ENCODE measurements around the gene IL24. TPM values are rescaled to one million over a fixed set of nuclear protein-coding genes. Genes with fewer than 3 reads are reported as not detected.

Gene IL24
- total RNA-seq, 1 donor from 2014 or later, result not detected

DNA sequence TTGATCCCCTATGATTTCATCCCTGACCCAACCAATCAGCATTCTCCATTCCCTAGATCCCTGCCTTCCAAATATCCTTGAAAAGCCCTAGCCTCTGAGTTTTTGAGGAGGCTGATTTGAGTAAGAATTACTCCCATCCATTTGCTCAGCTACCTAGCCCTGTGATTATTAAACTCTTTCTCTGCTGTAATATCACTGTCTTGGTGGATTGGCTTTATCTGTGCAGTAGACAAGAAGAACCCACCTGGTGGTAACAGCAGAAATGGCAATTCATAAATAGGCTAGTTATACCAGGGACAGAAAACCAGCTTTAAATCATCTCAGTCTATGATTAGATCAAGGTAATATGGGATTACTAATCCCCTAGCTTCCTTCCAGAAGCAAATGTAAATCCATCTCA, 18.8 kb upstream of the IL24 start:
- no peak for DNase-seq (ENCODE audit: low read depth, low spot score)

DNA sequence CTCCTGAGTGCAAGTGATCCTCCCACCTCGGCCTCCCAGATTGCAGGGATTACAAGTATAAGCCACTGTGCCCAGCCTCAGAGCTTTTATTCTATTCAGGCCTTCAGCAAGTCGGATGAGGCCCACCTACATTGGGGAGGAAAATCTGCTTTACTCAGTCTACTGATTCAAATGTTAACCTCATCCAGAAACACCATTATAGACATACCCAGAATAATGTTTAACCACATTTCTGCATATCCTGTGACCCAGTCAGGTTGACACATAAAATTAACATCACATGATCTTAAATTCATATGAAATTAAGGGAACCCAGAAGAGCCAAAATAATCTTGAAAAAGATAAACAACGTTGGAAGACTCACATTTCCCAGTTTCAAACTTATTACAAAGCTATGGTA, 16.9 kb upstream of the IL24 start:
- DNase-seq (ENCODE audit: low read depth, low spot score), result no peak

DNA sequence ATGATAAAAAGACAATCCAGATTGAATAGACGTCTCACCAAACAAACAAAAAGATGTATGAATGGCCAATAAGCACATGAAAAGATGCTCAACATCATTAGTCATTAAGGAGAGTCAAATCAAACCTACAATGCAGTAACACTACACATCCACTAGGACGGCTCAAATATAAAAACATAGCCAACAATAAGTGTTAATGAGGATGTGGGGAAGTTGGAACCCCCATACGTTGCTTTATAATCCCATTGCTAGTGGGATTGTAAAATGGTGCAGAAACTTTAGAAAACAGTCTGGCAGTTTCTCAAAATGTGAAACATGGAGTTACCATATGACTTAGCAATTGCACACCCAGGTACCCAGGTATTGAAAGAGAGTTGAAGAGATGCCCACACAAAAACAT, 14.7 kb upstream of the IL24 start:
- no peak for DNase-seq (ENCODE audit: low read depth, low spot score)

DNA sequence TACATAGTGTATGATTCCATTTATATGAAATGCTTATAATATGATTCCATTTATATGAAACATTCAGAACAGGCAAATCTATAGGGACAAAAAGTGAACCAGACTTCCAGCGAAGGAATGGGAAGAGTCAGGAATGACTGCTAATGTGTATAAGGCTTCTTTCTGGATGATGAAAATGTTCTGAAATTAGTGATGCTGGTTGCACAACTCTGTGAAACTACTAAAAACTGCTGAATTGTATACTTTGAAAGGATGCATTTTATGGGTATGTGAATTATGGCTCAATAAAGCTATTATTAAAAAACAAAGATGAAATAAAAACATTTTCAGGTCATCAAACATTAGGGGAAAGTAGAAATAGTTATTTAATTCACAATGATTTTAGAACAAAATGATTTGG, 14.1 kb upstream of the IL24 start:
- DNase-seq (ENCODE audit: low read depth, low spot score), result no peak

DNA sequence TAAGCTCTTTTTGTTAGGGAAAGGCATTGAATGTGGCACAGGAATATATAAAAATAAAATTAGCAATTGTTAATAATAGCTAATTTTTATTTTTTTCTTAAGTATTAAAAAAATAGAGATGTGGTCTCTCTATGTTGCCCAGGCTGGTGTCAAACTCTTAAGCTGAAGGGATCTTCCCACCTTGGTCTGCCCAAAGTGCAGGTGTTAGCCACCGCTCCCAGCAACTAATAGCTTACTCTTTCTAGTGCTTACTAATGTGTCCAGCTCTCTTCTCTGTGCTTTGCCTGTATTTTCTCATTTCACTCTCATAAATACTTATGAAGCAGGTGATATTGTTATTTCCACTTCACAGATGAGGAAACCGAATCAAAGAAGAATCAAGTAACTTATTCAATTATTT, 13.4 kb upstream of the IL24 start:
- no peak for DNase-seq (ENCODE audit: low read depth, low spot score)

DNA sequence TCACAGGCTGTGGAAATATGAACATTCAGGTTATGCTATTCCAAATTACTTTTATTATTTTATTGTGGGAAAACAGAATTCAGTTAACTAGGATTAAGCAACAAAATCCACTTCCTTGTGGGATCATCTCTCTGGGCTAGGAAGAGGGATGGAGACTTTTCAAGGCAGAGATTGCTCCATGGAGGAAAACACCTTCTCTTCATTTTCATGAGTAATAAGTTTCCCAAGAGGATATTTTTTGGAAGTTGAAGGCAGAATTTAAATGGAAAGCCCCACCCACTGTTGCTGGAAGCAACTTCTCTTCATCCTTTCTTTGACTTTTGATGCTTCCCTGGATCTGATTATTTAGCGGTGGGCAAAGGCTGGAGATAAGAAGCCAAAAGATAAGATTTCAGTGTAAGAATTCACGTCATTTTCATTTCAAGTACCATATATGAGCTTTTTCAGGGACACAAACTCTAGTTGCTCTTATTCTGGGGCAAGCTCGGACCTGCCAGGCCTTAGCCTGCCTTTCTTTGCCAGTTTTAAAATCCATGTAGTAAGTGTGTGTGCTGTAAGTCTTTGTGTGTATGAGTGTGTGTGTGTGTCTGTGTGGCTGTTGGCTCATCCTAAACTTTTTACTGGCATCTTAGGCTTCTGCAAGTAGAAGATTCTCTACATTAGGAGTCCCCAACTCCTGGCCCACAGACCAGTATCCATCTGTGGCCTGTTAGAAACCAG, 11.7 kb upstream of the IL24 start:
- no peak for DNase-seq (ENCODE audit: low read depth, low spot score)

- no peak for DNase-seq (ENCODE audit: low read depth, low spot score)
These were observed 10.4 kb upstream of the IL24 start for GRCh38 chr1:206886831-206887230.

DNA sequence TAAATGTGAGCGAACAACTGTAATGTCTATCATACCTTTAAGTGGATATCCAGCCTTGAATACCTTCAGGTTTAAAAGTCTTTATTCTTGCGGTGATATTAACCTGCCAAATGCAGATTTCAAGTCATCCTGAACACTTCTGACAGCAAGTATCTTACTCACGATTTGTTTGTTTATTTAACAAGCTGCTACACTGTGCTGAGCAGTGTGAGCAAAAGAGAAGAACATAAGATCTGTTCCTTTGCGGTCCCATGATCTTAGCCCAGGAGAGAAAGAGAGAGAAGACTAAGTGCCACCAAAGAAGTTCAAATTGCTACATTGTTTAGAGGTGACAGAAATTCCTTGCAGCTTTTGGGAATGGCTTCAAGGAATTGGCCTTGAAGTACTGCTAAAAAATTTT, 9.5 kb upstream of the IL24 start:
- no peak for DNase-seq (ENCODE audit: low read depth, low spot score)

DNA sequence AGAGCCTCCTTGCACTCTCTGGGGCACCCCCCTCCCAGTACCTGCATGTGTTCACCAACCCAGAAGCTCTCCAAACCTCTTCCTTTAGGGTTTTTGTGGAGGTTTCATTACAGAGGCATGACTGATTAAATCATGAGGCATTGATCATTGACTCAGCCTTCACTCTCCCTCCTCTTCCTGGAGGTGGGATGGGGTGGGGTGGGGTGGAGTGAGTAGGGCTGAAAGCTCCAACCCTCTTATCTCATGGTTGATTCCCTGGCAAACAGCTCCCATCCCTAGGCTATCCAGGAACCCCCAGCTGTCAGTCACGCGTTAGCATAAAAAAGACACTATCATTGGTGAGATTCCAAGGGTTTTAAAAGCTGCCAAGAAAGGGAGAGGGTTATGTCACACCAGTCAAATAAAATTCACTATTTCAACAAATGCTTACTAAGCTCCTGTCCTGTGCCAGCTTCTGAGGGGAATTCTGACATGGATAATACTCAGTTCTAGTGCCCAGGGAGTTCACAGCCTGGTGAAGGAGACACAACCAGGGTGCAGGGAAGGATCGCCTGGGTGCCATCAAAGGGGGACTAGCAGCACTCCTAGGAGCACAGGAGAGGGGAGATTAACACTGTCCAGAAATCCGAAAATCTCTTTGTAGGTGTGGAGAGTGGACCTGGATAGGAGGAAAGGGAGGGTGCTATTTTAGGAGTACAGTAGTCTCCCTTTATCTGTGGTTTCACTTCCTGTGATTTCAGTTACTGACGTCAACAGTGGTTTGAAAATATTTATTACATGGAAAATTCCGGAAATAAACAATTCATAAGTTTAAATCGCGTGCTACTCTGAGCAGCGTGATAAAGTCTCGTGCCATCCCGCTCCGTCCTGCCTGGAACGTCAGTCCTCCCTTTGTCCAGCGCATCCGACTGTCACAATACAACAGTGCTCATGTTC, 6.8 kb upstream of the IL24 start:
- no peak for DNase-seq (ENCODE audit: low read depth, low spot score)

DNA sequence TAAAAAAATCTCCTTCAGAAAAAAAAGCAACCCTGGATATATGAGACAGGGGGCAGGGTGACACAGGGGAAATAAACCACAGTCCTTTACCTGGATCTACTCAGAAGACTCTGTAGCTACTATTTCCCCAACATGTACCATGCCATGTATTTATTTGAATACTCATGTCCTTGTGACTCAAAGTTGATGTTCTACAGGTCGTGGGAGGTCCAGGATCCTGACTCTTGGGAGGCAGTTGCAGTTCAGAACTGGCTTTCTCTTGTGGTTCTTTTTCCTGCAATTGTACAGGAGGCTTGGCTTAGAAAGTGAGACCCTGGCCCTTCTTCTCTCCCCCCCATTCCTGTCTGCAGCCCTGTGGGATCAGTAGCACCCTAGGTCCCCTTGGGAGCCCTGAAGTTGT, 5.8 kb upstream of the IL24 start:
- DNase-seq (ENCODE audit: low read depth, low spot score), result no peak

DNA sequence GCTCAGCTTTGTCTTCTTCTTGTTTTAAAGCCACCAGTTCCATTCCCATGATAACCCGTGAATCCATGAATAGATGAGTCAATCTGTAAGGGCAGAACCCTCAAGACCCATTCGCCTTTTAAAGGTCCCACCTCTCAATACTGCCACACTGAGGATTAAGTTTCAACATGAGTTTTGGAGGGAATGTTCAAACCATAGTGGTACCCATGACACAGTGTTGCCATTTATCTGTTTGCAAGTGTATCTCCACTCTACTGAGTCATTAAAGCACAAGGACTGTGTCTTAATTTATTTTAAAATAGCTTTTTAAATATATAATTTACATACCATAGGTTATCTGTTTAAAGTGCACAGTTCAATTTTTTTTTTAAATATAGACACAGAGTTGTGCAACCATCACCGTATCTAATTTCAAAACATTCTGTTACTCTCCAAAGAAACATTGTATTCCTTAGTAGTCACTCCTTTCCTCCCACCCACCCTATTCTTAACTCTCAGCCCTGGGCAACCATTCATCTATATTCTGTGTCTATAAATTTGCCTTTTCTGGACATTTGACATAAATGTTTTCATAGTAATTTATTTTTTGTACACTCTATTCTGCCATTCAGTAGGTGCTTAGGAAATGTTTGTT, 4.8 kb upstream of the IL24 start:
- no peak for DNase-seq (ENCODE audit: low read depth, low spot score)

GRCh38 chr1:206893380-206893779, 3.9 kb upstream of the IL24 start:
- DNase-seq (ENCODE audit: low read depth, low spot score), result no peak

GRCh38 chr1:206895325-206895724, 1.9 kb upstream of the IL24 start:
- DNase-seq (ENCODE audit: low read depth, low spot score), result no peak

GRCh38 chr1:206895837-206896242, 1.4 kb upstream of the IL24 start:
- no peak for DNase-seq (ENCODE audit: low read depth, low spot score)

DNA sequence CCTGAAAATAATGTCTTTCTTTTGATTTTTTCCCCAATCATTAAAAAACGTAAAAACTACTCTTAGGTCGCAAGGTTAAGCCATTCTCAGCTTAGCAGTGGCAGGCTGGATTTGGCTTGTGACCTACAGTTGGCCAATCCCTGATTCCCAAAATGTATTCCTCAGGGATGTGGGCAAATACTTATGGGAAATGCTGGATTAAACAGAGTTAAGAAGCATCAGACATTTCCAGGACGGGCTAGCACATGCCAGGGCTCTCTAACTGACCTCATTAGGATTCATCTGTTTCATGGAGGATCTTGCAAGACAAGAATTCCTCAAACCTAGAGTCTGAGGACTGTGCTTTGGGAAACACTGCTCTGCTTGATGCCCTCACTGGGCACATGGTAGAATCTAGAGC, 982 bp upstream of the IL24 start:
- no peak for DNase-seq (ENCODE audit: low read depth, low spot score)

- DNase-seq (ENCODE audit: low read depth, low spot score), result no peak
These were observed 1.1 kb downstream of the IL24 start for GRCh38 chr1:206898089-206898914.

DNA sequence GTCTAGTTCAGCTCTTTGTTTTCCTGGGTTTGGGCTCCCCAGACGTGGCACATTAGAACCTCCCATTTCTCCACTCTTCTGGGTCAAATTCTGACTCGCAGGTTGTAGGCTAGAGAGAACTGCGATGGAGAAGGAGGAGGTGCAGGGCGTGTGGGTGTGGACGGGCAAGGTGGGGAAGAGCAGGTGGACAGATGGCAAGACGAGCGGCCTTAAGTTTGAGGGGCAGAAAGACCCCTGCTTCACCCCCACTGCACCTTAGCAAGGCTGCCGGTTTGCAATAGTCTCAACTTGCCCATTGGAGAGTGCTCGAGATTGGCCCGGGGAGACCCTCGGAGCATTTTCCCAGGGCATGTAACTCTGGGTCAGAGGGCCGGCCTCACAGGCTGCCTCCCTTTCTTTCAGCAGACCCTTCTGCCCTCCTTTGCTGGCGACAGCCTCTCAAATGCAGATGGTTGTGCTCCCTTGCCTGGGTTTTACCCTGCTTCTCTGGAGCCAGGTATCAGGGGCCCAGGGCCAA, 1.7 kb downstream of the IL24 start:
- no peak for DNase-seq (ENCODE audit: low read depth, low spot score)

DNA sequence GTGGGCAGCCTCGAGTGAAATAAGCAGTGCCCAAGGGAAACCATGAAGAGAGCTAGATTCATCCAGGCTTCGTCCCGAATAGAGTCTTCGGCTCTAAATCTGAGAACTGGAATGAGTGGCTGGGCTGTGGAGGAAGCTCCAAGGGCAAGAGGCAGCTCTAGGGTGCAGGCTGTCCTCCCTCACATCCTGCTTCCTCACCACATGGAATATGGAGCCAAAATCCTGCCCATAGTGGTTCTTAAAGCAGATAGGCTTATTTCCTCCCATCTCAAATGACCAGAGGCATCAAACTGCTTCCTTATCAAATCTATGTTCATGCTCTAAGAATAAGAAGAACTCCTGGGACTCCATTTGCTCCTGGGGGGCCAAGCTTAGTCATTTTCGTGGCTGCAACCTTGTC, 2.5 kb downstream of the IL24 start:
- DNase-seq (ENCODE audit: low read depth, low spot score), result no peak

GRCh38 chr1:206900149-206900548, 2.9 kb downstream of the IL24 start:
- DNase-seq (ENCODE audit: low read depth, low spot score), result no peak

DNA sequence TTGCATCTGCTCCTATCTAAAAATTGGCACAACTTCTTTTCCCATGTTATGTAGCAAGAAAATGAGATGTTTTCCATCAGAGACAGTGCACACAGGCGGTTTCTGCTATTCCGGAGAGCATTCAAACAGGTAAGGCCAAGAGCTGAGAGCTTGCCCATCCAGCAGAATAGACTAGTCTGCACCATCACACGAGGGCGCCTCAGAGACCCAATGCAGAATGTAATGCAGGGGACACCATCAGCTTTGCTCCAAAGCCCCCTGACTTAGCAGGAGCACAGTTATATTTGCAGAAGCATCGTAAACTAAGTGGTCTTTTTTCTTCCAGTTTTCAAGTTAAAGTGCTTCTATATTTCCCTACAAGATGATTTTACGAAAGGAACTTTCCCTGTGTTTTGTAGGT, 4.7 kb downstream of the IL24 start:
- no peak for DNase-seq (ENCODE audit: low read depth, low spot score)

GRCh38 chr1:206902702-206903101, 5.5 kb downstream of the IL24 start:
- DNase-seq (ENCODE audit: low read depth, low spot score), result no peak
